Transverse colon (tissue), 4 donors: ENCODE measurements around the gene DLGAP1.

Experiments used
- CTCF ChIP-seq, 5 experiments: fragments of 200-600 bp in 3 of 5; fragments of 450-650 bp in 2 of 5; sonication (generic) in 3 of 5; IDR thresholded peaks; 1 replicate in 2 of 5; 2 replicates in 3 of 5; pipeline ENCODE4 v1.5.1; 2016 to 2017; ENCODE audit warnings: antibody characterized with exemption in 5 of 5, inconsistent platforms in 3 of 5, mild to moderate bottlenecking in 2 of 5, moderate library complexity in 1 of 5
- EP300 ChIP-seq: sonication (generic); formaldehyde crosslinking; IDR thresholded peaks from one replicate; pipeline ENCODE4 v1.6.1; 2017; ENCODE audit warnings: antibody characterized with exemption, low read depth
- POLR2A ChIP-seq: fragments of 450-650 bp; IDR thresholded peaks from one replicate; pipeline ENCODE4 v1.6.1; 2016; ENCODE audit warnings: antibody characterized with exemption, mild to moderate bottlenecking, moderate library complexity
- POLR2AphosphoS5 ChIP-seq, 3 donors: sonication (generic); formaldehyde crosslinking; IDR thresholded peaks; one replicate each; pipeline ENCODE4 v1.6.1; 2016; ENCODE audit warnings: antibody characterized with exemption in 3 of 3

GRCh38 chr18:3792711-3793110 lies 662.4 kb downstream of the DLGAP1 start:
- TF ChIP-seq EP300 (no peak), CTCF (IDR thresholded peaks at IDR 0.05) (no peak), POLR2A (no peak), POLR2AphosphoS5 (IDR thresholded peaks at IDR 0.05) (no peak)
